Endothelial cell of umbilical vein (primary cell): Measurements from ENCODE around the gene KISS1R. TPM values are rescaled to one million over a fixed set of nuclear protein-coding genes. Genes with fewer than 3 reads are reported as not detected.

ENCODE experiments used
- BruUV-seq: library from RNA; stranded (reverse); fragments of 400-500 nt; replicated peaks from 2 replicates; lab custom pipeline; 2021; lab: Mats Ljungman, UMichigan
- CTCF ChIA-PET: fragments of 300-600, 350-600 bp; sonication (Branson Sonifier 250); formaldehyde crosslinking; loops from one replicate; lab custom pipeline; 2021; ENCODE audit warnings: antibody characterized with exemption, inconsistent platforms; lab: Charles Lee
- POLR2A ChIA-PET: fragments of 300-600, 350-600 bp; sonication (Branson Sonifier 250); formaldehyde crosslinking; loops from one replicate; lab custom pipeline; 2021; ENCODE audit warnings: antibody characterized with exemption, inconsistent platforms; lab: Charles Lee
- DNase-seq: peaks from one replicate; pipeline ENCODE4 v3.0.0-alpha.2; 2011; ENCODE audit warnings: low read depth, low spot score
- FAIRE-seq: peaks from 2 replicates; lab custom pipeline; 2011; peaks lifted over from hg19 to GRCh38; lab: Jason Lieb, UNC
- H2AFZ ChIP-seq: 2 replicates; pipeline ENCODE4 v1.6.0; 2012; ENCODE audit warnings: low read depth, low read length, control low read depth, inconsistent platforms
- H3K27ac ChIP-seq: 2 replicates; pipeline ENCODE4 v1.5.1; 2011; ENCODE audit warnings: low read depth, mild to moderate bottlenecking, control low read depth, low read length, moderate library complexity; ENCODE audit not compliant: insufficient read depth
- H3K27me3 ChIP-seq, 2 experiments: 2 replicates each; pipeline versions ENCODE4 v1.6.0 to v1.6.1; 2011; ENCODE audit warnings: low read length in 2 of 2, mixed read lengths in 1 of 2; ENCODE audit not compliant: control insufficient read depth in 2 of 2, insufficient read depth in 2 of 2
- H3K36me3 ChIP-seq, 2 experiments: 2 replicates in 1 of 2; 3 replicates in 1 of 2; pipeline ENCODE4 v1.5.1; 2011; ENCODE audit warnings: low read length in 2 of 2, mild to moderate bottlenecking in 1 of 2, moderate library complexity in 1 of 2; ENCODE audit not compliant: control insufficient read depth in 2 of 2, insufficient read depth in 2 of 2; ENCODE audit errors: extremely low read depth in 1 of 2
- H3K4me1 ChIP-seq: 3 replicates; pipeline ENCODE4 v1.5.1; 2011; ENCODE audit warnings: mild to moderate bottlenecking, low read length; ENCODE audit not compliant: control insufficient read depth, insufficient read depth; ENCODE audit errors: extremely low read depth
- H3K4me2 ChIP-seq: 2 replicates; pipeline ENCODE4 v1.6.1; 2011; ENCODE audit warnings: low read length, control low read depth, mixed read lengths; ENCODE audit not compliant: insufficient read depth
- H3K4me3 ChIP-seq, 3 experiments: fragments of 200-600 bp in 1 of 3; sonication (generic), shearing (Covaris generic) in 1 of 3; replicated peaks in 1 of 3; 2 replicates each; pipeline ENCODE4 v1.5.1; 2011 to 2016; ENCODE audit warnings: control low read depth in 3 of 3, low read length in 3 of 3, mild to moderate bottlenecking in 2 of 3, inconsistent platforms in 1 of 3, low read depth in 1 of 3, moderate library complexity in 1 of 3; ENCODE audit not compliant: insufficient read depth in 1 of 3
- H3K79me2 ChIP-seq: 2 replicates; pipeline ENCODE4 v1.6.0; 2012; ENCODE audit warnings: low read length, inconsistent platforms; ENCODE audit not compliant: control insufficient read depth, insufficient read depth
- H3K9ac ChIP-seq: replicated peaks from 2 replicates; pipeline ENCODE3; 2011; ENCODE audit warnings: low read length, control low read depth; ENCODE audit not compliant: insufficient read depth; ENCODE audit errors: extremely low read depth
- H3K9me1 ChIP-seq: replicated peaks from 3 replicates; pipeline ENCODE4 v1.6.0; 2011; ENCODE audit warnings: mild to moderate bottlenecking, low read length; ENCODE audit not compliant: control insufficient read depth, insufficient read depth; ENCODE audit errors: extremely low read depth
- H3K9me3 ChIP-seq: replicated peaks from 2 replicates; pipeline ENCODE4 v1.5.1; 2012; ENCODE audit warnings: low read length, inconsistent platforms; ENCODE audit not compliant: control insufficient read depth, insufficient read depth
- H4K20me1 ChIP-seq: replicated peaks from 2 replicates; pipeline ENCODE3; 2011; ENCODE audit warnings: mild to moderate bottlenecking, low read length; ENCODE audit not compliant: control insufficient read depth, insufficient read depth; ENCODE audit errors: extremely low read depth
- CTCF ChIP-seq, 2 donors: IDR thresholded peaks; 1 replicate in 1 of 2; 2 replicates in 1 of 2; pipeline ENCODE4 v1.5.1; 2011; ENCODE audit warnings: low read length in 2 of 2, mild to moderate bottlenecking in 2 of 2, moderate library complexity in 2 of 2, control low read depth in 1 of 2, inconsistent platforms in 1 of 2, low read depth in 1 of 2; ENCODE audit not compliant: insufficient read depth in 1 of 2; ENCODE audit errors: extremely low read depth in 1 of 2
- EZH2 ChIP-seq: IDR thresholded peaks from 2 replicates; pipeline ENCODE4 v1.6.1; 2012; ENCODE audit warnings: borderline replicate concordance, low read depth, mild to moderate bottlenecking, moderate library complexity, low read length, inconsistent platforms; ENCODE audit not compliant: severe bottlenecking
- FOS ChIP-seq: IDR thresholded peaks from 2 replicates; pipeline ENCODE4 v1.6.1; 2011; ENCODE audit warnings: mild to moderate bottlenecking, low read length, moderate library complexity, borderline replicate concordance; ENCODE audit not compliant: insufficient read depth
- GATA2 ChIP-seq: IDR thresholded peaks from 2 replicates; pipeline ENCODE4 v1.7.0; 2011; ENCODE audit warnings: low read depth, mild to moderate bottlenecking, moderate library complexity, mixed read lengths, low read length; ENCODE audit not compliant: insufficient read length, insufficient read depth
- JUN ChIP-seq: IDR thresholded peaks from 2 replicates; pipeline ENCODE4 v1.6.1; 2011; ENCODE audit warnings: borderline replicate concordance, low read depth; ENCODE audit not compliant: insufficient read length, insufficient read depth
- MAX ChIP-seq: IDR thresholded peaks from 2 replicates; pipeline ENCODE4 v1.6.1; 2011; ENCODE audit not compliant: insufficient read depth, insufficient read length
- MYC ChIP-seq: IDR thresholded peaks from one replicate; pipeline ENCODE4 v1.6.1; 2011; ENCODE audit warnings: mild to moderate bottlenecking, low read depth, low read length
- POLR2A ChIP-seq: IDR thresholded peaks from 2 replicates; pipeline ENCODE4 v1.6.1; 2012; ENCODE audit warnings: low read depth, mild to moderate bottlenecking, control low read depth, low read length
- POLR2AphosphoS5 ChIP-seq: IDR thresholded peaks from 2 replicates; pipeline ENCODE4 v1.6.1; 2012; ENCODE audit warnings: low read depth, mild to moderate bottlenecking, control low read depth, low read length, moderate library complexity; ENCODE audit not compliant: insufficient read depth
- dilution Hi-C: fragments of 300-500 bp; cut with MboI; formaldehyde crosslinking; loops from one replicate; pipeline ENCODE4 v1.15.0; 2019; ENCODE audit warnings: low sequenced_read_pairs; ENCODE audit not compliant: extremely low pct_ligation_motif_present
- intact Hi-C: fragments of 100-400 bp; cut with micrococcal nuclease; formaldehyde crosslinking; loops from one replicate; pipeline ENCODE4 v1.10.0; 2022
- polyA plus RNA-seq, 4 experiments: library from polyadenylated mRNA; depleted of rRNA in 3 of 4; stranded (reverse) in 3 of 4; unstranded in 1 of 4; fragments of >200 nt; gene quantifications; 2 replicates each; pipeline versions ENCODE4 v1.2.1 to v1.2.3, GENCODE V29; 2011 to 2012; ENCODE audit warnings: missing spikeins in 1 of 4
- total RNA-seq: library from RNA; stranded (reverse); gene quantifications from 2 replicates; pipeline ENCODE4 v1.2.3, GENCODE V29; 2021

Gene KISS1R
- total and polyA plus RNA-seq, 2 donors (not counting 3 experiments of a cell fraction or from before 2014, with no cell fraction given), result not detected

DNA sequence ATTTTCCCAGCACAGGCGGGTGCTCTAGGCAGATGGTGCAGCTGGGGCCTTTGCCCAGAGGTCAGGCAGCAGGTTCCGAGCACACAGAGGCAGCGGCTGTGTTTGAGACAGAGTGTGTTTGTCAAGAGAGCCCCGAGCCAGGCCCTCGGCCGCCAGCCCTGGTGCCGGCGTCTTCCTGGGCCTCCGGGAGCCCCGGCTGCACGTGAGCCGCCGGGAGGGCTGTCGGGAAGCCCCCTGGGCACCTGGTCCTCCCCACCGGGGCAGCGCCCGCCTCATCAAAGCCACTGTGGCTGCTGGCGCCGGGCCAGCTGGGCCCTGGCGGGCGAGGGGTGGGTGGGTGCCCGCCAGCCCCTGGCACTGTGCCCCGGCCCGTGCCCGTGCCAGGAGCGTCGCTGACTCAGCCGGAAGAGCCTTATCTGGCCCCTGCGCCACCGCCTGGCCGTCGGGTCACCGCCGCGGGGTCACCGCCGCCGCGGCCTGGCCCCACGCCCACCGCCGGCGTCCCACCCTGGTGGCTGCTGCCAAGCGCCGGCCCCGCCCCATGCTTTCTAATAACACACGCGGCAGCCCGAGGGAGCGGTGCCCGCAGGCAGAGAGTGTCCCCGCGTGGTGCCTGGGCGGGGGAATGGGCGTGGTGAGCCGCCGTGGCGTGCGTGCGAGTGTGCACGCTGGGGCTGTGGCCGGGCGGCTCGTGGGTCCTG is 23.6 kb downstream of the KISS1R start:
- FAIRE-seq, result peak; percentile 67
- no peaks in the 10 kb centered on the region for H3K36me3 ChIP-seq
- TF ChIP-seq MAX (no peak), FOS (peak; percentile 69), EZH2 (no peak), GATA2 (peak; percentile 57), CTCF (IDR thresholded peaks at IDR 0.05; ENCODE audit: extremely low read depth in 1 of 2, insufficient read depth in 1 of 2, low read depth in 1 of 2, low read length in 2 of 2) (no peak), MYC (no peak), JUN (no peak), POLR2A (no peak), POLR2AphosphoS5 (peak; percentile 90)
- intact Hi-C loops, result no loop called here
- peak; percentile 69 for DNase-seq
- dilution Hi-C loops, result no loop called here
- POLR2A ChIA-PET, result no interaction called here
- peaks cover 2% of the 10 kb centered on the region for H3K79me2 ChIP-seq
- CTCF ChIA-PET, result interaction anchor here (1.5 kb wide), 1 partner anchor 41 kb away, joined by 3 read pairs; no protein-coding TSS in a partner anchor
- no peaks in the 10 kb centered on the region for H3K9me3 ChIP-seq
- no peak overlapping the region for H3K4me3 ChIP-seq
- H3K4me1 ChIP-seq, result peaks cover 19% of the 10 kb centered on the region
- H2AFZ ChIP-seq, result no peak overlapping the region
- H4K20me1 ChIP-seq, result no peaks in the 10 kb centered on the region
- H3K9ac ChIP-seq, result no peak overlapping the region
- peak overlapping the region; percentile 24 for H3K27ac ChIP-seq
- H3K4me2 ChIP-seq, result peak overlapping the region; percentile 24
- no peaks in the 10 kb centered on the region for H3K27me3 ChIP-seq
- no peaks in the 10 kb centered on the region for H3K9me1 ChIP-seq
- BruUV-seq, result no TSS peak
